GM19193 (cell line): ENCODE results near the gene MAGIX.

Experiments
- POLR2A ChIP-seq: IDR thresholded peaks from 4 replicates; pipeline ENCODE4 v1.6.1; 2011; ENCODE audit not compliant: insufficient read depth, insufficient read length; ENCODE audit errors: extremely low read depth

The MAGIX gene

DNA sequence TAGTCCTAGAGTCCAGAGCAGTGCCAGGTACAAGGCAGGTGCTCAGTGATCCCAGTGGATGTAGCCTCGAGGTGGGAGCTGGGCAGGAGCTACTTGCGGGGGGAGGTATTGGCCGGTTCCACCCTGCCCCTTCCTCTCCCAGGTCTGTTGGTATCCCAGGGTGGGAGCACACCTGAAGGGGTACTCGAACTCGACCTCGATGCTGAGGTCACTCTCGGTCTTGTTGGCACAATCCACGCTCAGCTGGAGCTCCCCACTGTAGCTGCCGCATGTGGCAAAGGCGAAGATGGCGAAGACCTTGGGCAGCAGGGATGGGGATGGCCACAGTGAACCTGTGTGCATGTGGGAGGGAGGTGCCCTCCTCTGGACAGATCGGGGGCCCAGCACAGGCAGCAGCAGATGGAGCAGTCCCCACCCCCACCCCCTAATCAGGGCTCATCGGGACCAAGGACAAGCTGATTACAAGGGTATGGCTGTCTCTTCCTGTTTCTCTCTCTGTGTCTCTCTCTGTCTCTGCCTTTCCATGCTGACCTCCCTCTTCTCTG is 35.1 kb downstream of the MAGIX start:
- TF ChIP-seq POLR2A: no peak

- no peak for TF ChIP-seq POLR2A
These were observed 36.2 kb downstream of the MAGIX start for GRCh38 chrX:49198540-49199314.

- no peak for TF ChIP-seq POLR2A
These were observed 36.7 kb downstream of the MAGIX start for GRCh38 chrX:49199315-49199595.

- peak; percentile 87 for TF ChIP-seq POLR2A
These were observed 37.6 kb downstream of the MAGIX start, which contains the start of gene SYP for GRCh38 chrX:49199906-49200771. SYP (minus strand) TSS chrX:49200193; CDS start chrX:49200186, 7 bp downstream.

DNA sequence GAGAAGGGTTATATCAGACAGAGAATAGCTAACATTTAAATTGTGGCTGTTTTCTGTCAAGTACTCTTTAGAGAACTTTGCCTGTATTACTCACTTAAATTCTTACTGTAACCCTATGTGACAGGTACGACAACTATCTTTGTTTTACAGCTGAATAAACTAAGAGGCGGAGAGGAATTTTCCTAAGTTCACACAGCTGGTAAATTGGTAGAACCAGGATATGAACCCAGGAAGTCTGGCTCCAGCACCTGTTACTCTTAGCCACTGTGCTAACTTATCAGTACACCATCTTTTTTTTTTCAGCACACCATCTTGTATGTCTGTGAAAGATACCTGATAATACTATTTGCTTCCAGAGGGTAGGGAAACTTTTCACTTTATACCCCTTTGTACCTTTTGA is 39.5 kb downstream of the MAGIX start:
- TF ChIP-seq POLR2A: no peak

- TF ChIP-seq POLR2A: no peak
These were observed 41.0 kb downstream of the MAGIX start for GRCh38 chrX:49203536-49203935.

- no peak for TF ChIP-seq POLR2A
These were observed 41.5 kb downstream of the MAGIX start for GRCh38 chrX:49204017-49204416.

DNA sequence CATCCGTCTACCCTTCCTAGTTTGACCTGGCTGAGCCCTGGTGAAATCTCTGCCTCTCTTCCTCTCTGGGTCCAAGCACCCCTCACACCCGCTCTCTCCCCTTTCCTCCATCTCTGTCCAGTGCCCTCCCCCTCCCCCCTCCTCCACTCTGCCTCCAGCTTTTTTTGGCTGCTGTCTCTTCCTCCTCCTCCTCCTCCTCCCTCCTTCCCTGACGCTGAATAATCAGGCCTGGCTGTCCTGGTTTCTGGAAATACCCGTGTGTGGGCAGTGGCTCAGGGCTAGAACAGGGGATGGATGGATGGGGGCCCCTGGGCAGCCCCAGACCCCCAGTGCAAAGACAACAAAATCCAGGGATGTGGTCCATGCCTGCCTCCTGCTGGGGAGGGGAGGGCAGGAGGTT is 42.2 kb downstream of the MAGIX start:
- TF ChIP-seq POLR2A: no peak

- TF ChIP-seq POLR2A: no peak
These were observed 42.9 kb downstream of the MAGIX start for GRCh38 chrX:49205443-49205842.

GRCh38 chrX:49206543-49206942 is 44.0 kb downstream of the MAGIX start:
- TF ChIP-seq POLR2A: no peak

- no peak for TF ChIP-seq POLR2A
These were observed 45.8 kb downstream of the MAGIX start for GRCh38 chrX:49208399-49208798.

DNA sequence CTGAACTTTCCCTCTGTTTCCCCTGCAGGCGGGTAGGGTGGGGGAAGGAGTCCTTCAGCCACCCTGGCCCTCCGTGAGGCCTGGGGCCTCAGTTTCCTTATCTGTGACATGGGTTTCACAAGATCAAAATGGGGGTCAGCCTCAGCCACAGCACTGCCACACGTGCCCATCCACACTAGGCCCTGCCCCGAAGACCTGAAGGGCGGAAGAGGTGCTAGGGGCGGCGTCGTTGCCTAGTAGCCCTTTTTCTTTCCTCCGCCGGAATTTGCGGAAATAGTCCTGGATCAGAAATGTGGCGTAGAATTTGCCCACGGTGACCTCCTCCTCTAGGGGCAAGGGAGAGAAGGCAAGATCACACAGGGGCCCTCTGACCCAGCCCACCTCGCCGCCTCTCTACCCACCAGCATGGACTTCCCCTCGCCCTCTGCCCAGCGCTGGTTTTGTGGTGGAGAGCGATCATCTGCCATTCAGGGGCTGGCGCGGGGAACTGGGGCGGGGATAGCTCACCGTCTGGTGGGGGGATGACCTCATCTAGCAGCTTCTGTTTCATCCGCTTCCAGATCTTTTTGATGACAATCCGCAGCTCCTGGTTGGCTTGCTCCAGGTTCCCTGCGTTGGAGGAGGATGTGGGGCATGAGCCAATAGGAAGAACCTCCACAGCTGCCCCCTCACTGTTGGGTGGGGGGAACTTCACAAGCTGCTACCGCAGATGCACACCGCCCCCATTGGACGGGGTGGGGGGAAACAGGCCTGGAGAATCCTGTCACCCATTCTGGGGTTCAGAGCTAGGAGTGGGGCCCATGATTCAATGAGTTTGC is 47.1 kb downstream of the MAGIX start:
- TF ChIP-seq POLR2A: no peak

- no peak for TF ChIP-seq POLR2A
These were observed 47.8 kb downstream of the MAGIX start for GRCh38 chrX:49210406-49210805.

DNA sequence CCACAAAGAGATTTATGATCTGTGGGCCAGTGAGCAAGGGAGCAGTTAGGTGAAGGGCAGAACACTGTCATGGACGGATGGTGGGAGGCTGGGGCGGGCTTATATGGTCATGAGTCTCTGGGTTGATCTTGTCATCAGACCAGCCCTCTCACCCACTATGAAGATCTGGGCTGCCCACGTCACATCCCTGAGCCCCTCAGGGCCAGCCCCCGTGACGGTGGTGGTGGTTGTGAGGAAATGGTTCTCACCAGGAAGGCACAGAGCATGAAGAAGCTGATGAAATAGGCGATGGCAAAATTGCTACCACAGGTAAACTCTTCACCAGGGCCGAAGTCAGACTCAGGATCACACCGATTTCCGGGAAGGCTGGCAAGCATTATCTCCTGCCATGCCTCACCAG is 48.5 kb downstream of the MAGIX start:
- TF ChIP-seq POLR2A: no peak

DNA sequence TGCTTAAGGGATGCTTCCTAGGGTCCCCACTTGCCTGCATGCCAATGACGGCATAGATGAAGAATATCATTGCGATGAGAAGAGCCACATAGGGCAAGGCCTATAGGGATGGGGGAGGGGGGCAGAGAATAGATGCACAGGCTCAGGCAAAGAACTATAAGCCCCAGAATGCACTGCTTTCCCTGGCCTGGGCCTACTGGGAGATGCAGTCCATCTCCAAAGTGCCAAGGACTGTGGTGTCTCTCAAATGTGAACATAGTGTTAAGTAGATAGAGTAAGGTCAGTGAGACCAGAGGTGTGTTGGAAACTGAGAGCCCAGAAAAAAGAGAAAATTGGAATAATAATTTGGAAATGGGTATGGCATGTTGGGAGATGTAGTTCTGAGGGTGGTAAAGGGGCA is 49.7 kb downstream of the MAGIX start:
- TF ChIP-seq POLR2A: no peak

DNA sequence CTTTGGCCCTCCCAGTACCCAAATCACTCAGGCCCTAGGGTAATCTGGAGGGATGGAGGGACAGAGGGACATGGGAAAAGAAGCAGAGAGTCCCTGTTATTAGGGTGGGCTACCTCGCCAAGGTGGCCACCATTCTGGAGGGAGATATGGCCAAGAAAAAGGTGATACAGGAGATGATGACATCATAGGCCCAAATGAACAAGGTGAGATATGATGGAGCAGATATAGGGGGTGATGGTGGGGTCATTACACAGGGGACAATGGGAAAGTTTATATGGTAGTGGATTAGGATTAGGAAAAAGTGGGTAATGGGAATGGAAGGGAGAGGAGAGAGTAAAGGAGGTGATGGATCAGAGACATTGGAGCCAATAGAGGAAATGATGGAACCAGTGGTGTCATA is 50.3 kb downstream of the MAGIX start:
- no peak for TF ChIP-seq POLR2A

GRCh38 chrX:49214416-49214815 is 51.9 kb downstream of the MAGIX start:
- no peak for TF ChIP-seq POLR2A
